Effector memory CD4-positive, alpha-beta T cell (primary cell): ENCODE measurements around the gene SYCP1.
"Not testable (repeated sequence)": the region's sequence is repeated elsewhere in the genome, so short reads cannot be mapped to it uniquely, and the experiment has no call there.

ENCODE experiments used
- DNase-seq, 3 donors: peaks; one replicate each; pipeline ENCODE4 v3.0.0-alpha.2; 2020
- H3K27ac ChIP-seq: 2 replicates; pipeline ENCODE4 v1.7.0; 2013; ENCODE audit warnings: mild to moderate bottlenecking, low read length, moderate library complexity; ENCODE audit not compliant: insufficient read depth, poor library complexity, severe bottlenecking
- H3K27me3 ChIP-seq: replicated peaks from 2 replicates; pipeline ENCODE4 v1.7.0; 2013; ENCODE audit warnings: mild to moderate bottlenecking, low read length; ENCODE audit not compliant: insufficient read depth, control insufficient read depth, poor library complexity, severe bottlenecking
- H3K36me3 ChIP-seq: 2 replicates; pipeline ENCODE4 v1.7.0; 2013; ENCODE audit warnings: mild to moderate bottlenecking, low read length, moderate library complexity; ENCODE audit not compliant: control insufficient read depth, insufficient read depth
- H3K4me1 ChIP-seq: 2 replicates; pipeline ENCODE4 v1.7.0; 2013; ENCODE audit warnings: low read length, mild to moderate bottlenecking; ENCODE audit not compliant: control insufficient read depth, insufficient read depth, poor library complexity, severe bottlenecking
- H3K4me3 ChIP-seq: 2 replicates; pipeline ENCODE4 v1.7.0; 2013; ENCODE audit warnings: low read length, low read depth, mild to moderate bottlenecking; ENCODE audit not compliant: insufficient read depth, poor library complexity, severe bottlenecking
- H3K9me3 ChIP-seq: 2 replicates; pipeline ENCODE4 v1.7.0; 2013; ENCODE audit warnings: mild to moderate bottlenecking, low read length, moderate library complexity; ENCODE audit not compliant: control insufficient read depth
- total RNA-seq, 3 donors: gene quantifications; one replicate each; lab custom pipeline; 2026; lab: John Stamatoyannopoulos, UW

Gene SYCP1, protein sequence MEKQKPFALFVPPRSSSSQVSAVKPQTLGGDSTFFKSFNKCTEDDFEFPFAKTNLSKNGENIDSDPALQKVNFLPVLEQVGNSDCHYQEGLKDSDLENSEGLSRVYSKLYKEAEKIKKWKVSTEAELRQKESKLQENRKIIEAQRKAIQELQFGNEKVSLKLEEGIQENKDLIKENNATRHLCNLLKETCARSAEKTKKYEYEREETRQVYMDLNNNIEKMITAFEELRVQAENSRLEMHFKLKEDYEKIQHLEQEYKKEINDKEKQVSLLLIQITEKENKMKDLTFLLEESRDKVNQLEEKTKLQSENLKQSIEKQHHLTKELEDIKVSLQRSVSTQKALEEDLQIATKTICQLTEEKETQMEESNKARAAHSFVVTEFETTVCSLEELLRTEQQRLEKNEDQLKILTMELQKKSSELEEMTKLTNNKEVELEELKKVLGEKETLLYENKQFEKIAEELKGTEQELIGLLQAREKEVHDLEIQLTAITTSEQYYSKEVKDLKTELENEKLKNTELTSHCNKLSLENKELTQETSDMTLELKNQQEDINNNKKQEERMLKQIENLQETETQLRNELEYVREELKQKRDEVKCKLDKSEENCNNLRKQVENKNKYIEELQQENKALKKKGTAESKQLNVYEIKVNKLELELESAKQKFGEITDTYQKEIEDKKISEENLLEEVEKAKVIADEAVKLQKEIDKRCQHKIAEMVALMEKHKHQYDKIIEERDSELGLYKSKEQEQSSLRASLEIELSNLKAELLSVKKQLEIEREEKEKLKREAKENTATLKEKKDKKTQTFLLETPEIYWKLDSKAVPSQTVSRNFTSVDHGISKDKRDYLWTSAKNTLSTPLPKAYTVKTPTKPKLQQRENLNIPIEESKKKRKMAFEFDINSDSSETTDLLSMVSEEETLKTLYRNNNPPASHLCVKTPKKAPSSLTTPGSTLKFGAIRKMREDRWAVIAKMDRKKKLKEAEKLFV
- total RNA-seq, result 0 reads per million in 3 donors

DNA sequence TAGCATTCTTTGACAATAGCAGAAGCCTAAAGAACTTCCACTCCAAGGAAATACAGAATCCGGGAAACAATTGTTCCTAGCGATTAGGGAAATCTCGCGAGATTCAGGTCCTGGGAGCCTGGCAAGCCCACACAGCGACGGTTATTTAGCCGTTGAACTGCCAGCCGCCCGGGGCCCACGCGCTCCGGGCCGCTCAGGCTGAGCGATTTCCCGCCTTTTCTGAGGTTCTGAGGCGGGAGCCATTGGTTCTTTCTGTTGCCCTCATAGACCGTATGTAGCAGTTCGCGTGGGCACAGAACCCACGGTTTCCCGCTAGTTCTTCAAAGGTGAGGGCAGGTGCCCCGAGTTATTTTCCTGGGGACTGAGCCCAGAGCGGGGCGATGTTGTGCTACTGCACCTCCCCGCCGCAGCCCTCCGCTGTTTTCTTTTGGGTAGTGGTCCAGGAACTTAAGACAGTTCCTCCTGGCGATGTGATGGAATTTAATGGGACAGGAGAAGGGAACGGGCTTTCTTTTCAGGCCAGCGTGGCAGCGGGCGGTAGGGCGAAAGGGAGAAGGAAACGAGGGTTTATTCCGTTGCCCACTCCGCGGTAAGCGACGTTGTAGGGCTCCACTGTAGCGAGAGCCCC, at the start of gene SYCP1:
Gene SYCP1 (plus strand): TSS at position 171 of the 628 bp plus-strand sequence. CDS start 602 bp downstream, outside the sequence.
- H3K27ac ChIP-seq, result no peak within 1 kb of the TSS
- H3K27me3 ChIP-seq, result peaks cover 6% of the 10 kb centered on the region
- no peaks in the 10 kb centered on the region for H3K9me3 ChIP-seq
- H3K4me3 ChIP-seq, result peak within 1 kb of the TSS; percentile 14
- H3K4me1 ChIP-seq, result no peaks in the 10 kb centered on the region
- DNase-seq, result no peak
- H3K36me3 ChIP-seq, result no peaks in the 10 kb centered on the region

DNA sequence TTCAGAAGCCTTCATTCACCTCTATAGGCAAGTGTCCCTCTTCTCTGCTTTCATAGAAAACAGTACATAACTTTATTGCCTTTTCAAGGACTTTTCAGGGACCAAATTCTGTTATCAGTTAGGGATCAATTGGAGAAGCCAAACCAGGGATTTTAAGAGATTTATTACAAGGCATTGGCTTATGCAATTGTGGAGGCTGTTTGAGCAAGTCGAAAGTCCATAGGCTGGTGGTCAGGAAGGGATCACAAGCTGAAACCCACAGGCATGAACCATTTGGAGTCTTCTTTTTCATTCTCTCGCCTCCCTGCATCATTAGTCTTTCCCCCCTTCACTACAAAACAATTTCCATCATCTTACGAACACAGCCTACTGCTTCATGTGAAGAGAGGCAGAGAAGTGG, 34.8 kb upstream of the SYCP1 start:
- Histone ChIP-seq H3K36me3 (no peaks in the 10 kb centered on the region), H3K27me3 (no peaks in the 10 kb centered on the region), H3K27ac (no peak overlapping the region), H3K4me1 (no peaks in the 10 kb centered on the region), H3K9me3 (no peaks in the 10 kb centered on the region), H3K4me3 (no peak overlapping the region)
- DNase-seq, result no peak

DNA sequence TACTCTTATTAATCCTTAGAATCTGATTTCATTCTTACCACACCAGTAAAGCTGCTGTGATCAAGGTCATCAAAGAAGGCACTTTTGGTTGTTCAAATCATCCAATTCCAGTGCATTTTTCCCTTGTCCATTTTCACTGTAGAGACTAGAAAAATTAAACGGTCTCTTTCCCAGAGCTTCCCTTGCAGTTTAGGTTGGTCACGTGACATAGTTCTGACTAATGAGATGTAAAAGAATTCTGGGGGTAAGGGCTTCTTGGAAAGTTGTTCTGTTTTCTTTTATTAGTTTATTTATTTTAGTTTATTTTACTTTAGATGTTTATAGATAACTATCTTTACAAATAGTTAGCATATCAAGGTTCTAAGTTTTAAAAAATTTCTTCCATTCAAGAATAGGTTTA, 34.3 kb upstream of the SYCP1 start:
- no peaks in the 10 kb centered on the region for H3K36me3 ChIP-seq
- no peak overlapping the region for H3K4me3 ChIP-seq
- DNase-seq, result no peak
- H3K4me1 ChIP-seq, result no peaks in the 10 kb centered on the region
- no peaks in the 10 kb centered on the region for H3K9me3 ChIP-seq
- no peak overlapping the region for H3K27ac ChIP-seq
- H3K27me3 ChIP-seq, result no peaks in the 10 kb centered on the region

DNA sequence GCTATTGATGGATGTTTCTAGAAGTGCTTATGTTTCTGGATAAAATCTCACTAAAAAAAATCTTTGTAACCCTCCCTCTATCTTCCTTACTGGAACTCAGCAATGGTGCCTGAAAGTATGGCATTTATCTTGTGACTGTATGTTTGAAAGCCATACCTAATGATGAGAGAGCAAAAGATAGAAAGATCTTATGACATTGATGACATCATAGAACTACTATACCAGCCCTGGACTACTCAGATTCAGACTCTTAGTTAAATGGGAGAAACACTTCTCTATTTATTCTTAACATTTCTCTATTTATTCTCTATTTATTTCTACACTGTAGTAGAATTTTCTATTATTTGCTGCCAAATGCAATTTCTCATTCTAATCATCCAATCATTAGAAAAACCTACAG, 32.7 kb upstream of the SYCP1 start:
- no peak overlapping the region for H3K4me3 ChIP-seq
- H3K9me3 ChIP-seq, result no peaks in the 10 kb centered on the region
- no peaks in the 10 kb centered on the region for H3K36me3 ChIP-seq
- H3K4me1 ChIP-seq, result no peaks in the 10 kb centered on the region
- no peak for DNase-seq
- H3K27ac ChIP-seq, result no peak overlapping the region
- no peaks in the 10 kb centered on the region for H3K27me3 ChIP-seq

DNA sequence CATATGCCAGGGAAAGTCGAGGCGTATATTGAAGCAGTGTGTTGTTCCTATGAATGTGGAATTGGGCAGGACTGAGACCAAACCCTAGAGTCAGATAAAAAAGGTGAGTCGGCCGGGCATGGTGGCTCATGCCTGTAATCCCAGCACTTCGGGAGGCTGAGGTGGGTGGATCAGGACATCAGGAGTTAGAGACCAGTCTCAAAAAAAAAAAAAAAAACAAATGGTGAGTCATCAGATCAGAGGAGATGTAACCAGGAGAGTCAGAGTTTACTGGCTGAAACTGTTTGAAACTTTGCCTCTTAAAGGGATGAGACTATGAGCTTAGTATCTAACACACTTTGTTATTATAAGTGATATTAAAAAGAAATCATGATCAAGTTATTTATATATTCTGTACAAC, 26.4 kb upstream of the SYCP1 start:
- no peak overlapping the region for H3K4me3 ChIP-seq
- H3K27me3 ChIP-seq, result no peaks in the 10 kb centered on the region
- no peaks in the 10 kb centered on the region for H3K4me1 ChIP-seq
- no peak for DNase-seq
- no peaks in the 10 kb centered on the region for H3K9me3 ChIP-seq
- no peaks in the 10 kb centered on the region for H3K36me3 ChIP-seq
- no peak overlapping the region for H3K27ac ChIP-seq

DNA sequence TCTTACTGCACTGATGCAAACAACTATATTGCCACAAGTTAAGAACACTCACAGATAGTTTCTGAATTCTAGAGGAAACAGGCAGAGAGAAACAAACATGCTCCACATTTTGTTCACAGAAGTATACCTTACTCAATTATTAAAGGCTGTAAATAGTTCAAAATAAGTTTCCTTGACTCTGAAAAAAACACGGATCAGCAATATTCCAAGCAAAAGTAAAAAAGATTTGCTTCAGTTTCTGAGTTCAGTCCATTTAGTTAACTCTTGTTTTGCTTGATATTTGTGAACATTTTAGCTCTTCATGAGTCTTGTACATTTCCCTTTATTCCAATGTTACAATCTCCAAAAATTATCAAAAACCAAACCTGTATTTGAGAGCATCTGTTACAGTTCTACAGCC, 24.6 kb upstream of the SYCP1 start:
- not testable (repeated sequence) for H3K9me3 ChIP-seq, DNase-seq

DNA sequence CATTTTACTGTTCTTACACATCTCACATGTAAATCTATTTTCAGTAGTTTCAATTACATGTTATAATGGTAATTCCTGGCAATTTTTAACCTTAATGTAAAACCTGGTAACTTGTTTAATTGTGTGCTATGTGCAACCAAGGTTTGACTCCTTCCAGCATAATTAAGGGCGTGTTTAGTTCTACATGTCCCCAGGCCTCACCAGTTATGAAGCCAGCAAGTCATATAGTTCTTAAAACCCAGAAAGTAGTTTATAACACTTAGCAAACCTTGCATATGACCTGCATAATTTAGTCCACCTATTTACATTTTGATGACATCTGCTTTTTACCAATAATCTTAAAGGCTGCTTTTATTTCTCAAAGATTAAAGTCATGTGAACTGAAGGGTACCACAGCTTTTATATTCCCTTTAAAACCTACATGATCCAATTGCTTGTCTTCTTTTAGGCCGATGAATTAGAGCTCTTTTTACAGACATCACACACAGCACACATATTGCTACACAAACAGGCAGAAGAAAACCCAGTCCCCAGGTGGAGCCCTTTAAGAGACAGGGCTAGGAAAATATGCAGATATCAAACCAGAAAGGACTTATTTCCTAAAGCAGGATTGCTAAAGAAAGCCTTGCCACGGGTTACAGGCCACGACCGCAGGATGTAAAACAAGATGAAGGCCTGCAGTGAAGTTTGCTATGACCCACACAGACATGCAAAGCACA, 23.2 kb upstream of the SYCP1 start:
- Histone ChIP-seq H3K9me3 (no peaks in the 10 kb centered on the region), H3K4me3 (no peak overlapping the region), H3K27me3 (no peaks in the 10 kb centered on the region), H3K4me1 (no peaks in the 10 kb centered on the region), H3K27ac (no peak overlapping the region), H3K36me3 (no peaks in the 10 kb centered on the region)
- no peak for DNase-seq

More for the DNA sequence above, 24.6 kb upstream of the SYCP1 start:
- H3K4me3 ChIP-seq, H3K4me1 ChIP-seq, H3K27me3 ChIP-seq, H3K27ac ChIP-seq, H3K36me3 ChIP-seq: not testable (repeated sequence)

DNA sequence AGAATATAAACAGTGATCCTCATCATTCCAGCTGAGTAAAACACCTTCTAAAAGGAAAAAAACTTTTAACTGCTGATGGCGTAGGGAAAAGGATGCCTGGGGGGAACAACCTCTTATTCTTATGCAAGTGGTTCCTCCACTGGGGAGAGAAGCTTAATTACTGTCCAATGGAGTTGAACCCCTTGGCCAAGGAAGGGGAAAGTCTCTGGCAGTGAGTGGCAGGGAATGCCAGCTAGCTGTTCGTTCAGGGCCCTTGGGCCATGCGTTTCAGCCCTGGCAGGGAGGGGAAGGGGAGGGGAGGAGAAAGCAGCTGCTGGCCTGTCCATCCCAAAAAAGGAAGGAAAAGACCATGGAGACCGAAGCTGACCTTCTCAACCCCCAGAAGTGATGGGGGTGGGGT, 22.6 kb upstream of the SYCP1 start:
- H3K27ac ChIP-seq, result no peak overlapping the region
- no peak overlapping the region for H3K4me3 ChIP-seq
- no peaks in the 10 kb centered on the region for H3K36me3 ChIP-seq
- no peaks in the 10 kb centered on the region for H3K4me1 ChIP-seq
- H3K9me3 ChIP-seq, result no peaks in the 10 kb centered on the region
- no peaks in the 10 kb centered on the region for H3K27me3 ChIP-seq
- DNase-seq, result no peak

DNA sequence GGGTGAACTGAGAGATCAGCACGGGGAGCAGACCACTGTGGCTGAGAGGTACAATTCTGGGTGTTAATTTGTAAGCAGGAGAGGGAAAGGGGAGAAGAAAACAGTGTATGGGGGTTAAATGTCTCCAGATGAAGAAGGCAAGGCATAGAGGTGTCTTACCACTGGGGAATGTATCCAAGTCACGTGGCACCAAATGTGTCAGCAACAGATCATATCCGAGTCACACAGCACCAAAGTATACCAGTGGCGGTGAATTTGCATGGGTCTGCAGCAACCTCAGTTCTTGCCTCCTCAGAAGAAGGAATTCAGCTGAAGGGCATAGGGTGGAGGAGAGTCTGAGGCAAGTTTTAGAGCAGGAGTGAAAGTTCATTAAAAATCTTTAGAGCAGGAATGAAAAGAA, 21.2 kb upstream of the SYCP1 start:
- no peak for DNase-seq
- Histone ChIP-seq H3K4me3 (no peak overlapping the region), H3K27me3 (no peaks in the 10 kb centered on the region), H3K27ac (no peak overlapping the region), H3K9me3 (no peaks in the 10 kb centered on the region), H3K4me1 (no peaks in the 10 kb centered on the region), H3K36me3 (no peaks in the 10 kb centered on the region)
